ENCODE measurements around the gene HDHD3.
A peak's percentile ranks its signal among the peaks of the same experiment; 100 is the strongest.

HDHD3 gene

DNA sequence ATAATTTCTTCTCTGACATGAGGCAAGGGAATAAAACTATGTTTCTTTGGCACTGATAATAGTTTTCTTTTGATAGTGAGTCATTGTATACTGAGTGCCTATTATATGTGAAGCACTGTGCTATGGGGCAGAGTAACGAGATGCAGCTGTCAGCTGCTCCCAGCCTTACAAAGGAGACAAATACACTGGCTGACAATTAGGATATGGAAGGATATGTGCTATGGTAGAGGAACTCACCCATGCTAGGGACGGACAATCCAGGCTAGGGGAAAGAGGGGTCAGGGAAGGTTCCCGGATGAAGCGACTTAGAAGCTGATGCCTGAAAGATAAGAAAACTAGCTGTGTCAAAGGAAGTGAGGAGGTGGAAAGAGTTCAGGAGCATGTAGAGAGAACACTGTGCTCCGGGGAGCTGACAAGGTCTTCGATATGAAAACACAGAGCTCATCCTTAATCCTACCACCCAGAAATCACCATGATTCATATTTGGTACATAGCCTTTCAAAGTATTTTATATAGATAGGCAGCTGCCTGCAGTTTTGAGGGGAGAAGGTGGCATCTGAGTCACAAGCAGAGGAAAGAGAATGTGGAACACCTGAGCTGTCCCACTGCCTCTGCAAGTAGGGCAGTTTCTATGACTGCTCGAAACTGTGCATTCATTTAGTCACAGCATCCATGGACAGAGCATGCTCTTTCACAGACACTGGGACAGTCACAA, 15.3 kb downstream of the HDHD3 start:
- no peak for DNase-seq

DNA sequence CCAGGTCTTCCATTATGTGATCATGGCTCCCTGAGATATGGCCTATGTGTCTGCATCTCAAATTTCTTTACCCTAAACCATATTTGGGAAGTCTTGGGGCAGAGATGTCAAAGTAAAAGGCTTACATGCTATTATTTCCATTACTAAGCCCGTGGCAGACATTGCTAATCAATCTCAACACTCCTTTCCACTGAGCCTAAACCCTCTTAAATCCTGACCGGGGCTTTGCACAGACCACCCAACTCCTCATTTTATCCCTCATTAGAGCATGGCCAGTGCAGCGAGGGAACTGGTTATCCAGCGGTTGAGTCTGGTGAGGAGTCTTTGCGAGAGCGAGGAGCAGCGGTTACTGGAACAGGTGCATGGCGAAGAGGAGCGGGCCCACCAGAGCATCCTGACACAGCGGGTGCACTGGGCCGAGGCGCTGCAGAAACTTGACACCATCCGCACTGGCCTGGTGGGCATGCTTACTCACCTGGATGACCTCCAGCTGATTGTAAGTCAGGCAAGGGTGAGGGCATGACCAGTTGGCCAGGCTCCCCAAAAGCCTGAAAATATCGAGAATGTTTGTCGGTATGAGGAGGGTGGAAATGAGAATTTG, 16.4 kb downstream of the HDHD3 start:
- no peak for DNase-seq

DNA sequence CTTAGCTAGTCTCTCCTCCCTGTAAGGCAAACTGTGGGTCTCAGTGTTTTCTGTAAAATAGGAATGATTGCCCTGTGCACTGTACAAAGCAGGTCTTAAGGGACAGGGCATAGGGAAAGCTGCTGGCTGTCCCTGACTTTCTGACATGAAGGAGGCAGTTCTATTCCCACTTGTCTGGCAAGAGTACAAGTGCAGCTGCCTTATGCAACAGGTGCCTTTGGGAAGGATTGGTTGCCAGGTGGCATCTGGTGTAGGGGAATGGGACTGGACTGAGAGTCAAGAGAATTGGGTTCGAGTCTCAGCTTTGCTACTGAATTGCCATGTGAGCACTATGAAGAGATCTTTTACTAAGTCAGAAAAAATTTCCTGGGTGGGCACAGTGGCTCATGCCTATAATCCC, 17.4 kb downstream of the HDHD3 start:
- no peak for DNase-seq

DNA sequence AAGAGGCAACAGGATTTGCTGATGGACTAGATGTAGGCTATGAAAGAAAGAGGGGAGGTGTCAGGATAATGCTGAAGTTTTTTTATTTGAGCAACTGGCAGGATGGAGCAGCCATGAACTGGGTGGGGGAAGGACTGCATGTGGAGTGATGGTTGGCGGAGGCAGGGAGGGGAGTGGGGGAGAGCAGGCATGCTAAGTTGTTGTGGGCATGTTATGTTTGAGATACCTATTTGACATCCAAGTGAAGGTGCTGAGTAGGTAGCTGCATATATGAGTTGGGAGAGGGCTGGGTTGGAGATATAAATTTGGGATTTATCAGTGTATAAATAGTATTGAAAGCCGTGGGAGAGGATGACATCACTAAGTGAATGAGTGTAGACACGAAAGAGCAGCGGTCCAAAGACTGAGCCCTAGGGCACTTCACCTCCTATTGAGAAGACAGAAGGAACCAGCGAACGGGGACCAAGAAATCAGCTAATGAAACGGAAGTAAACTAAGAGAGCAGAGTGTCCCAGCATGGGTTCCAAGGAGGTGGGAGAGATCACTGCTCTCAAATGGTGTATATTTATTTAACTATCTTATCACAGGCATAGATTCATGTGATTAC, 20.0 kb downstream of the HDHD3 start:
- DNase-seq, result no peak

DNA sequence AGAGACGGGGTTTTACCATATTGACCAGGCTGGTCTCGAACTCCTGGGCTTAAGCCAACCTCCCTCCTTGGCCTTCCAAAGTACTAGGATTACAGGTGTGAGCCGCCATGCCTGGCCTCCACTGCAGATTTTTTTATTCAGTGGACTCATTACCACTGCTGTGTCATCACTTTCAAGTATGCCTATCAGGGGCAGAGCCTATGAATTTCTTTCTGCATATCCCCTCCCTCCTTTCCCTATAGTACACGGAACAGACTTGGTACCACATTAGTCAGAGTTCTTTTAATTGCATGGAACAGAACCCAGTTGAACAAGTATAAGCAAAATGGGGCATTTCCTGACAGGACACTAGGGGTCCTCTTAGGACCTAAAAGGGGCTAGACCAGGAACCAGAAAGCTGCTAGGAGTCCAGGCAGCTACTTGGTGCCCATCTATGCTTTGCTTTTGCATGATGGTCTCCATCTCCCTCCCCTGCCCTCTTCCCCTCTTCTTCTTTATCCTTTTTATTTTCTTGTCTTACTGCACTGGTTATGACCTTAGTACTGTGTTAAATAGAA, 21.7 kb downstream of the HDHD3 start:
- no peak for DNase-seq

DNA sequence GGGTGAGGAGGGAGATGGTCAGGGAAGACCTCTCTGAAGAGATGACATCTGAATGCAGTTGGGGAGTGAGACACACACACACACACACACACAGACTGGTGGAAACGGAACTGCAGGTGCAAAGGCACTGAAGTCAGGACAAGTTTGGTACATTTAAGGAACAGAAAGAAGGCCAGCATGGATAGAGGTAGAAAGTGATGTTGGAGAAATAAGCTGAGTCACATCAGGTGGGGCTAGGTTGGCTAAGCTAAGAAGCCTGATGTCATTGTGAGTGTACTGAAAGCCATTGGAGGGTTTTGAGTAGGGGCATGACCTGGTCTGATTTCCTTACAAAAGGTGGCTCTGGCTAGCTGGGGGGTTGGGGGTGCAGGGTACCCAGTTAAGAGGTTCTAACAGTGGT, 24.4 kb downstream of the HDHD3 start:
- no peak for DNase-seq

DNA sequence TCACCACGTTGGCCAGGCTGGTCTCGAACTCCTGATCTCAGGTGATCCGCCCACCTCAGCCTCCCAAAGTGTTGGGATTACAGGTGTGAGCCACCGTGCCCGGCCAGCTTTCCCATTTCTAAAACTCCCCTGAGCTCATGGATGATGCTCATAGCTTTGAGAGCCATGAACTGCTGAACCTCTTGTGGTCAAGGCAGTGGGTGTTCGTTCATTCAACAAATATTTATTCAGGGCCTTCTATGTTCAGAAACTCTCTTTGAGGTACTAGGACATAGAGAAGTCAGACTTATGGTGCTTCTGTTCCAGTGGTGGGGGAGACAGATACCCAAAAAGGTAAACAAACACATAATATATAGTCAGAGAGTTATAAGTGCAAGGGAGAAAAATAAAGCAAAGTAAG, 24.8 kb downstream of the HDHD3 start:
- no peak for DNase-seq

DNA sequence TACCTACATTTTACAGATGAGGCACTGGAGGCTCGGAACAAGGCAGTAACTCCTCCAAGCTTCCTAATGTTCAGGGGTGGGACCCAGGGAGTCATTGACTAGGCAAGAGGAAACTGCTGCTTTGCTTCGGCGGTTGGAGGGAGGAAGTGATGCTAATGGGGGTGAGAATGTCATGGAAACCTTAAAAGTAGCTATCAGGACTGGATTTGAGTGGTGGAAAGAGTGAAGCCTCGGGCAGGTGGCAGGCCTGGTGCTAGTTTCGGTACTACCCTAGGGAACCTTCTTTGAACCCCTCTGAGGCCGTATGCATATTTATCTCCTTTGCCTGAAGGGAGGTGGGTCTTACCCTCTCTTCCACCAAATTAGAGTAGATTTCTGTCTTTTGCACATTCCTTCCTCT, 25.8 kb downstream of the HDHD3 start:
- DNase-seq, result peak; percentile 76

DNA sequence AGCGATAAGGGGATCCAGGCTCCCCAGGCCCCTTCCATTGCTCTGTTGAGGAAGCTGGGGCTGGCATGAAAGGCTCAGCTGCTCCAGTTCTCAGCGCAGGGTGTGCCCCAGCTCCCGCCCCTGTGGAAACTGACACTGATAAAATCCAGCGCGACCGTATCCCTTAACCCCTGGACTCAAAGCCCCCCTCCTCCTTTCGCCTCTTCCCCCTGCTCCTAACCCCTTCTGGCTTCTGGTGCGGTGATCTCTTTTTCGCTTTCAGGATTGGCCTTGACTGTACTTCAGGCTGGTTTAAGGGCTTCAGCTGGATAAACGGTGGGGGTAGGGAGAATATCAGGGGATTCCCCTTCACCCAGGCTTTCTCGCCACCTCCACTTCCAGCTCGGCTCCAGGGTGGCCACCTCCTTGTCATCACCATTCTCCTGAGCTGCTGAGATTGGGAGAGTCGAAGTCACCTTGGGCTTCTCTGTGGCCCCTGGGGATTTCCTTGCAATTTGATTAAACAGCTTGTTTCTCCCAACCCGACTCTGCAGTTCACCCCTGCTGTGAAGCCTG, 26.6 kb downstream of the HDHD3 start:
- peak; percentile 50 for DNase-seq

DNA sequence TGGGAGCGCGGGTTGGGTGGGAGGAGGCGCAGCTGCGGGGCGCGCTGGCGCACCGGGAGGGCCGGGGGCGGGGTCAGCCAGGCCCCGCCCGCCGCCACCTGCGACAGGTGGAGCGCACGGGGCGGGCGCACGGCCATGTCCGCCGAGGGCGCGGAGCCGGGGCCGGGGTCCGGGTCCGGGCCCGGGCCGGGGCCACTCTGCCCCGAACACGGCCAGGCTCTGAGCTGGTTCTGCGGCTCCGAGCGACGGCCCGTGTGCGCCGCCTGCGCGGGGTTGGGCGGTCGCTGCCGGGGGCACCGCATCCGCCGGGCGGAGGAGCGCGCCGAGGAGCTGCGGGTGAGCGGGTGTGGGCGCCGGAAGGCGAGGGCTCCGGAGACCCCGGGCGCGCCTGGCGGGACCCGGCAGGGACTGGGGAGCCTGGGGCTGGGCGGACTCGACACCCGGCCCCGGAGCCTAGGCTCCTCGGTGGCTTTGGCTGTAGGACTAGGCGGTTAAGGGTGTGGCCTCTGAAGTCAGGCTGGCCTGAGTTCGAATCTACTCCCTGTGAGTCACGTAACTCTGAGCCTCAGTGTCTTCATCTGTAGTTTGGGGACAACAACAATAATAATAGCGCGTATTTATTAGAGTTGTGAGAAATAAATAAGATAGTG, 27.2 kb downstream of the HDHD3 start, which contains the start of gene BSPRY:
Gene BSPRY, plus strand, starts transcription at position 97 of the 650 bp plus-strand sequence. Its CDS starts 39 bp downstream, at position 136.
- DNase-seq, result peak; percentile 61

DNA sequence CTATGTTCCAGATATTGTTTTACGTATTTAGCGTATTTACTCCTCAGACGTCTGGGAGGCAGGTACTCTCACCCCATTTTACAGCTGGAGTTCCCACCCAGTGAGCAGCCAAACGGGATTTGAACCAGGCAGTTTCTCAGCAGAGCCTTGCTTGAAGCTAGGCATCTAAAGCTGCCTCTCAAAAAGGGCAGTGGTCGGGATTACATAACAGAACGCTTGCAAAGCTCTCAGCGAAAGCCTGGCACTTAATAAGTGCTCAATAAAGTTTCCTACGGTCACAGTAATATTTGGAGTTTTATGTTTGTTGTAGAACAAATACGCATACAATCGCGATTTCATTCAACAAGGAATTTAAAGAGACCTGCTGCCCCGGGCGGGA, 27.7 kb downstream of the HDHD3 start:
- no peak for DNase-seq

DNA sequence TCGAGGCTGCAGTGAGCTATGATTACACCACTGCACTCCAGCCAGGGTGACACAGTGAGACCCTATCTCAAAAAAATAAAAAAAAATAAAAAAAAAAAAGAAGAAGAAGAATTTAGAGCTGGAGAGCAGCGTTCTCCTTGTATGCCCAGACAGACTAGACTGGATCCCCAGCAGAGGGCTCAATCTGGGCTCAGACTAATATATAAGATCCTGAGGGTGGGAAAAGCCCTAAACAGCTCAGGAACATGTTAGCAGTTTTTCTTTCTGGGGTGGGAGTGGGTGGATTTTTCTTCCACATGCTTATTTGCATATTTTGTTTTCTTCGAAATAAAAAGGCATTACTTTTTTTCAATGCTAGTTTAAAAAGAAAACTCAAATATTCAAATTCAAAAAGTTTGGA, 28.3 kb downstream of the HDHD3 start:
- DNase-seq, result no peak

DNA sequence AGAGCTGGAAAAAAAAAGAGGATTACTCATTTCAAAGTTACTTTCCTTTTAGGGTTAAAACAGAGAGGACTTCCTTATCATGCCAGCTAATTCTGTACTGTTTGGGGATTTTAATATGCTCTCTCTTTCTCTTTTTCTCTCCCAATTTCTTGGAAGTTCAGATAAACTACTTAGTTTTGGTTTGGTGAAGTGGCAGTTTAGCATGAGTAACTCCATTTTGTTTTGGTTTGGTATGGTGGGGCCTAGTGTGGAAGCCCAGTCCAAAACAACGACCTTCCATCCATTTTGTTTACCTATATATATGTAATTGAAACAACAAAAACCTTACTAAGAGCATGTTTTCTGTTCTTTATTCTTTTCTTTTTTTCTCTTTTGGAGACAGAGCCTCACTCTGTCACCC, 31.1 kb downstream of the HDHD3 start:
- no peak for DNase-seq

DNA sequence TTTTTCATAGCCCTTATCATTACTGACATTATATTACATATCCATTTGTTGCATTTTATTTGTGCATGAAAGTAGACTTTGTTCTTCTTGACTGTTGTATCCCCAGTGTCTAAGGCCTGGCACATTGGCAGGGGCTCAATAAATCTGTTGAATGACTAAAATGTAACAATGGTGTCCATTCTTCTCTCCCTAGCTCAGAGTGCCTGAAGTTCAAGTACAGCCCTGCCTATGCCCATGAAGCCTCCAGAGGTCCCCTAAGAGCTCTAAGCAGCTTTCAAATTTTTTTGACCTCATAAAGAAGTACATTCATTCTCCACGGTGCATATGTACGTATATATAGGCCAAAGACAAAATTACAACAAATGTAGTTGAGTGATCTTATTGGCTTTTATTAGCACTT, 31.6 kb downstream of the HDHD3 start:
- no peak for DNase-seq

DNA sequence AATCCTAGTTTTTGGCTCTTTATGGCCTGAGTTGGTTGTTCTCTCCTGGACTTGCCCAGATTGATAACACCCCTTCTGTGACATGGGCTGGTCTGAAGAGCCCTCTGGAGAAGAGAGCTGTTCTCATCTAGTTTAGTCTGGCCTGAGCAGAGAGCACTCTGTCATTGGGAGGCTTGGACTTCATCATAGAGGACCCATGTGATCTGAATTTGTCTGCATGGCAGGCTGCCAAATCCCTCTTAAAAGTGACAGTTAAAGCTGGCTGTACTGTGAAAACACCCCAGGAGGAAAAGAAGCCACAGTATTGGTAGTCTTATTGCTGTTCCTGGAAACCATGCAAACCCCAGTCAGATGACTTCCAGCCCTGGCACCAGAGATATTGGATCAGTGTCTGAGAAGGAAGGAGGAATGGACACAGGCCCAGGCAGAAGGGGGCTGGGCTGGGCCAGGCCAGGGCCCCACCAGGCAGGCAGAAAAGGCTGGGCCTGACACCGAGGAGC, 33.0 kb downstream of the HDHD3 start:
- DNase-seq, result no peak

DNA sequence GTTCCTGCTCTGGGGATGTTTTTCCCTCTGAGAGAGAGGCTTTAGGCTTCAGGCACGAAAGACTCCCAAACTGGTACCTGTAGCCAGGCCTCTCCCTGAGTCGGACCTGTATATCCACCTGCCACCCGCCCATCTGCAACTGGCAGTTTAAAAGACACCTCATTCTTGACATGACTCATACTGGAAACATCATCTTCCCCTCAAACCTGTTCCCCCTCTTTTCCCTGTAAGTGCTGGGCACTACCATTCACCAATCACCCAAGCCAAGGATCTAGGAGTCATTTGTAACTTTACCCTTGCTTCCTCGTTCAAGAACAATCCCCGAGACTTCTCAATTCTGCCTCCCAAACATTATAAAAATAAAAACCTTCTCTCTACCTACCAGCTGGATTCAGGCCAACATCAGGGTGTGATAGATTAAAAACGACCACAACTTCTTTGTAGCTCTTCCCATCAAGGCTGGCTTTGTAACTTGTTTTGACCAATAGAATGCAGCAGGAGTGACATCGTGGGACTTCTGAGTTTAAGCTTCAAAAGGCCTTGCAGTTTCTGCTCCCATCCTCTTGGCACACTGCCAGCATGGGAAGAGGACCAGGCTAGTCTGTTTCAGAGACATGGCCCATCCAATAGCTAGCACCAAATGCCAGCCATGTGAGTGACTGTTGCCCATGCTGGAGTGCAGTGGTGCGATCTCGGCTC, 34.9 kb downstream of the HDHD3 start:
- DNase-seq, result no peak

DNA sequence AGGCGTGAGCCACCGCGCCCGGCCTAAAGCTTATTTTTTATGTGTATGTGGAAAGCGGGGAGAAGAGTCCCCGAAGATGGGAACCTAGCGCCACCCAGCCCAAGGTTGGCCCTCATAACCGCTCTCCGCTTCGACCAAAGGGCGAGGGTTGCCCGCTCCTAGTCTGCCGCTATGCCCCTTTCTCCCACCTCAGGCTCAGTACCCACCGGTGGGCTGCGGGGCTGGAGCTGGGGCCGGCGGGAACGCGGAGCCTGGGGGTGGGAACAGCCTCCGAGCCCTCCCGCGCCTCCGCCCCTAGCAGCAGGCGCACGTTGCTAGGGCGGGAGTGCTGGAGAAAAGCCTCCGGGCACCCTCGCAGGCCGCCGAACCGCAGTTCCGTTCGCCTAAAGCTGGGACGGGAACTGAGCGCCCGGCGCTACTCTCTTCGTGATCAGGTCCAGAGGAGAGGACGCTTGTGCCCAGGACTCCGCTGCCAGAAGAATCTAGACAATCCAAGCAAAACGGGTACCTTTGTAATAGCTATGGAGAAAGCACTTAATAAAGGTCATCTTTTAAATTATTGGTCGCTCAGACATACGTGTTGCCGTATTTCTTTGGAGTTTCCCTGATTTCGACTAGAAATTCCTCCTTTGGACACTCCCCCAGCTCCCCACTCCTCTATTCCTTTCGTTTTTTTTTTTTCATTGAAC, 36.6 kb downstream of the HDHD3 start, which contains the start of gene WDR31:
Gene WDR31, minus strand, starts transcription at position 265 of the 689 bp plus-strand sequence. CDS start 8,253 bp downstream, outside the sequence.
- peak; percentile 88 for DNase-seq

DNA sequence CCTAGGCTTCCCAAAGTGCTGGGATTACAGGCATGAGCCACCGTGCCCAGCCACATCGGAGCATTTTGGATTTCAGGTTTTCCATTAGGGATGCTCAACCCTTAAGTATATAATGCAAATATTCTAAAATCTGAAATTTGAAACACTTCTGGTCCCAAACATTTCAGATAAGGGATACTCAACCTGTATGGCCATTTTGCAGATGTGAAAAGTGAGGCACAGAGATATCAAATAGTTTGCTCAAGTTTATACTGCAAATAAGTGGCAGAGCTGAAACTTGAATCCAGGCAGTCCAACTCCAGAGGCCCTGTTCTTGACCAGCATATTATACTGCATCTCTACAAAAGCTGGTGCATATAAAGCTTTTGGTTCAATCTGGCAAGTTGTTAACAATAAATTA, 39.1 kb downstream of the HDHD3 start:
- no peak for DNase-seq

DNA sequence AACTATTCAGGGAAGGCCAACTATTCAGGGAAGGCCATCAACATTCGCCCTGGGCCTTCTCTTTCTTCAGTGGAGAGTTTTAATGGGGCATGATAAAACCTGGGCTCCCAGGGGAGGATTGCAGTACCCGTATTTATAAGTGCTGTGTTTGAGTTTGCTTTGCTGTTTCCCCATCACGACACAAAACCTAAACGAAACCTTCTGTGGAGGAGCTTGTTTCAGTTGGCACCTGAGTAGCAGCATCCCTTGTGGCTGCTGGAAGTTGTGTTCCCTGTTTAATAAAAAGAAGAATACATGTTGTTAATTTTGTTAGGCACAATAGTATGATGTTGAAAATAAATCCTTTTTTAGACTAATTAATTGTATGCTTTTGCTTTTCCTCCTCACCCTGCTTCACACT, 45.0 kb downstream of the HDHD3 start:
- no peak for DNase-seq

DNA sequence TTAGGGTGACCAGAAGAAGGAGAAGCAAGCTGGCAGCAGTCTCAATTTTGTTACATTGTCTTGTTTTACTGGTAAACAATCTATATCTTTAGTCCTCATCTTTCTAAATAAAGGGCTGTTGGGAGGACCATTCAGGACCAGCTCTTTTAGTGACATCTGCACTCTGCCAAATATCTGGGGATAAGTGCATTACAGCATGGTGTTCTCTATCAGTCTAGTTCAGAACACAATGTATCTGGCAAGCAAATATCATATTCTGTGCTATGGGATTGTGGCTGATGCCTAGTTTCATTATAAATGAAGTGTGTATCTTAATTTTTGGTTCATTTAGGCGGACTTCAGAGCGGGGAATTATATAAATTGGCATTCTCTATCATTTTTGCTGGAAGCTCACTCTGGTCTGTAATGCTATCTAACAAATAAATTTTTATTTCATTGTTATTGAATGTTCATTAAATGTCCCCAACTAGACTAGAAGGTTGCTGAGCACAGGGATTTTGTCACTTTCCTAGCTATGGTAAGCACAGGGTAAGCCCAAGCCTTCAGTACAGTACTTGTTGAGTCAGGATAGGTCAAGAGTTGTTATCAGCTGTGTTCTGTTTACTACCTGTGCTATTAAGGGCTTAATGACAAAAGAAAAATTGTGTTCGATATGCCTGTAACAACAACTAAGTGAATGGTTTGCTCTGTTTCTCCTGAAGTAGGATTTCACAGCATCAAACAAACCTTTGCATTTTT, 48.6 kb downstream of the HDHD3 start:
- DNase-seq, result no peak

DNA sequence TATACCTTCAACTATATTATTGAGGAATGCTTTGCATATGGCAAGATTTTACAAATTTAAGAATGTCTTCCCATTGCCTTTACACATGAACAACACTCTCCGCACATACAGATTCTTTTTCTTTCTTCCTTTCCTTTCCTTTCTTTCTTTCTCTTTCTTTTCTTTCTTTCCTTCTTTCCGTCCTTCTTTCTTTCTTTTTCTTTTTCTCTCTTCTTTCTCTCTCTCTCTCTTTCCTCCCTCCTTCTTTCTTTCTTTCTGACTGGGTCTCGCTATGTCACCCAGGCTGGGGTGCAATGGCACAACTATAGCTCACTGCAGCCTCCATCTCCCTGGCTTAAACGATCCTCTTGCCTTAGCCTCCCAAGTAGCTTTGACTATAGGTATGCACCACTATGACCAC, 50.6 kb downstream of the HDHD3 start:
- no peak for DNase-seq

All from activated CD4-positive, alpha-beta T cell treated with anti-CD3 and anti-CD28 coated beads, Interleukin-2, amount 50 U/mL, for 16 hours (primary cell).